A549 treated with GW870086 at 1 μM for 4 hours (cell line): Measurements from ENCODE around the gene VPS16. TPM values are rescaled to one million over a fixed set of nuclear protein-coding genes. Genes with fewer than 3 reads are reported as not detected.

Experiments
- total RNA-seq: library from RNA; stranded (reverse); fragments of 200-300 nt; extraction: Qiagen RNA extraction; gene quantifications from 5 replicates; pipeline ENCODE4 v1.2.3, GENCODE V29; 2022; ENCODE audit warnings: low read depth

The VPS16 gene
- 24.4 to 34.4 TPM (median 31.4 TPM) in 5 replicates for total RNA-seq

GRCh38 chr20:2840138-2840966 is at the start of gene VPS16, which contains the start of gene PCED1A:
VPS16 (plus strand) TSS chr20:2840745; CDS start chr20:2840775, 30 bp downstream.
PCED1A (minus strand) TSS chr20:2840655; CDS start chr20:2839912, 743 bp downstream.

DNA sequence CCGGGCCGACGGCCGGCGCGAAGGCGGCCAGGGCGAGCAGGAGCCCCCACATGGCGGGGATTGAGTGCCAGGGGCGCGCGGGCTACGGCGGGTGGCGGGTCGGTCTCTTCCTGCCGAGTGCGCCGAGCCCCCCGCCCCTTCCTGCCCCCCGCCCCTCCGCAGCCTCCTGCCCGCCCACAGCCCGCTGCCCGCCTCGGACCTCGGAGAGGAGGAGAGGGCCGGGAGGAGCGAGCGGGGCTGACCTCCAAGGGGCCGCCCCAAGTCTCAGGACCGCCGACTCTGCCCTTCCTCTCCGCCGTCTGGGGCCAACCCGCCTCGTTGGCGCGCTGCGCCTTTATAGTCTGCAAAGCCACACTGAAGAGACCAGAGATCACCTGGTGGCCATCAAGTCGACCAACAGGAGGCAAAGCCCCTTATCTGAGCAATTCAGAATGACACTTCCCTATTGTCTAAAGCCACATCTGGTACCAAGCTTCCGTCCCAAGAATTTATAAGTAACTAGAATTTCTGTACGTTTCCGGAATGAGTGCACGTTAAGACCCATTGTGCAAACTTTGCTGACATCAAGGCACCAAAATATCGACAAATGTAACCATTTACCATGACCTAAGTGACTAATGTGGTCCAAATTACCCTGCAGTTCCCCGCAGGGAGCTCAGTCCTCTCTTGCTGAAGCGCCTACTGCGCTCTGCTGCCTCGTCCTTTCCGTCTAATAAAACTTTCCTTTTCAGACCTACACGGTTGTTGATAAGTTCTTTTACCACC is 39.8 kb upstream of the VPS16 start, which contains the start of gene CPXM1:
TSS of gene CPXM1 (minus strand) at position 107 of the 765 bp plus-strand sequence. CDS start at position 52, 55 bp downstream.

GRCh38 chr20:2814587-2815051 is 25.9 kb upstream of the VPS16 start, which contains the start of gene C20orf141:
C20orf141 (plus strand) TSS chr20:2814987; CDS start chr20:2815185, 198 bp downstream.

GRCh38 chr20:2816030-2816582 is 24.4 kb upstream of the VPS16 start, which contains the start of gene TMEM239:
TMEM239 (plus strand) TSS chr20:2816364; CDS start chr20:2816555, 191 bp downstream.

GRCh38 chr20:2873010-2873746 is 32.6 kb downstream of the VPS16 start, which contains the start of gene PTPRA:
PTPRA (plus strand) TSS chr20:2873481; CDS start chr20:2964278, 90,797 bp downstream.

Other genes starting within 250 kb of the VPS16 start
- 574 to 654 TPM (median 595 TPM) in 5 replicates for gene NOP56, start 188.1 kb upstream of the VPS16 start, total RNA-seq
- gene IDH3B, start 176.5 kb upstream of the VPS16 start, total RNA-seq: 126 to 137 TPM (median 132 TPM) in 5 replicates
- 1.4 to 3.4 TPM (median 2.3 TPM) in 5 replicates for gene EBF4, start 148.0 kb upstream of the VPS16 start, total RNA-seq
- gene CPXM1, start 40.1 kb upstream of the VPS16 start, total RNA-seq: not detected in 5 replicates
- 0.46 to 0.96 TPM (median 0.50 TPM) in 3 of 5 replicates, not detected in the others for gene C20orf141, start 25.8 kb upstream of the VPS16 start, total RNA-seq
- 0.06 TPM in 1 of 5 replicates, not detected in the others for gene TMEM239, start 24.4 kb upstream of the VPS16 start, total RNA-seq
- 19.5 to 28.3 TPM (median 26.1 TPM) in 5 replicates for gene PCED1A, start 90 bp upstream of the VPS16 start, total RNA-seq
- gene PTPRA, start 32.7 kb downstream of the VPS16 start, total RNA-seq: 33.2 to 38.4 TPM (median 37.4 TPM) in 5 replicates
- 0.29 to 0.59 TPM (median 0.32 TPM) in 4 of 5 replicates, not detected in the other for gene GNRH2, start 202.9 kb downstream of the VPS16 start, total RNA-seq
- gene MRPS26, start 205.3 kb downstream of the VPS16 start, total RNA-seq: 118 to 154 TPM (median 150 TPM) in 5 replicates
- gene OXT, start 230.9 kb downstream of the VPS16 start, total RNA-seq: not detected in 5 replicates
- gene AVP, start 244.0 kb downstream of the VPS16 start, total RNA-seq: not detected in 5 replicates